ENCODE data around the gene LSP1. TPM values are rescaled to one million over a fixed set of nuclear protein-coding genes. Genes with fewer than 3 reads are reported as not detected.

LSP1 gene
- total and polyA plus RNA-seq, 10 donors: 136 to 422 (median 335) TPM

DNA sequence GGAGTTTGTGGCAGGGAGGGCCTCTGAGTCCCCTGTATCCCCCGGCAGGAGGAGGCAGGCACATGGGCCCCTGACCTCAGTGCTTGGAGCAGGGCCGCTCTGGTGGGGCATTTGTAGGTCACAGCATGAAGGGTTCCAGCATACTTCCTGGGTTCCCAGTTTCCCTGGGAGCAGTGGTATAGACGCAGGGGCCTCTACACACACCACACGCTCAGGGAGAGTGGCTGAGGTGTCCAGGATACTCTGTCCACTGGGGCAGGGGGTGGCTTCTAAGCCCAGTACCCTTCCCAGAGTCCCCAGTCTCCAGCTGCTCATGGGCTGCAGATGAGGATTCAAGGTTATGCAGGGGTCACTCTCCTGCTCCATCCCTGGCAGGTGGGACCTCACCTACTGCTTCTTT, 6.1 kb downstream of the LSP1 start:
- TF ChIP-seq POLR2AphosphoS5 (IDR thresholded peaks at IDR 0.05): peak in 2 of 3 donors; percentile 41 to 48
- TF ChIP-seq, protein P1, sequence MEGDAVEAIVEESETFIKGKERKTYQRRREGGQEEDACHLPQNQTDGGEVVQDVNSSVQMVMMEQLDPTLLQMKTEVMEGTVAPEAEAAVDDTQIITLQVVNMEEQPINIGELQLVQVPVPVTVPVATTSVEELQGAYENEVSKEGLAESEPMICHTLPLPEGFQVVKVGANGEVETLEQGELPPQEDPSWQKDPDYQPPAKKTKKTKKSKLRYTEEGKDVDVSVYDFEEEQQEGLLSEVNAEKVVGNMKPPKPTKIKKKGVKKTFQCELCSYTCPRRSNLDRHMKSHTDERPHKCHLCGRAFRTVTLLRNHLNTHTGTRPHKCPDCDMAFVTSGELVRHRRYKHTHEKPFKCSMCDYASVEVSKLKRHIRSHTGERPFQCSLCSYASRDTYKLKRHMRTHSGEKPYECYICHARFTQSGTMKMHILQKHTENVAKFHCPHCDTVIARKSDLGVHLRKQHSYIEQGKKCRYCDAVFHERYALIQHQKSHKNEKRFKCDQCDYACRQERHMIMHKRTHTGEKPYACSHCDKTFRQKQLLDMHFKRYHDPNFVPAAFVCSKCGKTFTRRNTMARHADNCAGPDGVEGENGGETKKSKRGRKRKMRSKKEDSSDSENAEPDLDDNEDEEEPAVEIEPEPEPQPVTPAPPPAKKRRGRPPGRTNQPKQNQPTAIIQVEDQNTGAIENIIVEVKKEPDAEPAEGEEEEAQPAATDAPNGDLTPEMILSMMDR (IDR thresholded peaks at IDR 0.05 in 8 of 11, conservative IDR thresholded peaks at IDR 0.05 in 3 of 11): no peak
- H3K27ac ChIP-seq: no peak overlapping the region
- no peak overlapping the region for H3K4me3 ChIP-seq
- WGBS, 5 donors: 46 to 100% (median 78%) methylated on average over 2 to 4 of the region's 4 CpGs
- peak; percentile 66 for DNase-seq
- no peaks in the 10 kb centered on the region for H3K27me3 ChIP-seq (replicated peaks in 1 of 7)
- peaks cover 28 to 84% (median 66%) of the 10 kb centered on the region in 6 donors for H3K4me1 ChIP-seq
- H3K36me3 ChIP-seq: peaks cover 0 to 53% (median 5%) of the 10 kb centered on the region in 6 donors
- intact Hi-C loops (cut with DNase I; ENCODE audit: low total_unique reads): no loop called here
- H3K9me3 ChIP-seq: no peaks in the 10 kb centered on the region

DNA sequence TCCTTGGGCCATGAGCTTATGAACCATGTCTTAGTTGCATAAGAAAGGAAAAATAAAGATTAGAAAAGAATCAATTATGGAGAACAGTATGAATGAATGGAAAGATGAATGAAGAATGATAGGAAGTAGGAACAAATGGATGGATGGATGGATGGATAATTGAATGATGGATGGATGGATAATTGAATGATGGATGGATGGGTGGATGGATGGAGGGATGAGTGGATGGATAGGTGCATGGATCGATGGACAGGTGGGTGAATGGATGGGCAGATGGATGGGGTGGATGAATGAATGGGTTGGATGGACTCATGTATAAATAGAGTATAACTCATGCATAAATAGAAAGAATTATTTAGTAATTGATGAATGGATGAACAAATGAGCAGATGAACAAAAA, 7.2 kb downstream of the LSP1 start:
- no peak for DNase-seq
- no peaks in the 10 kb centered on the region for H3K9me3 ChIP-seq
- no peak overlapping the region for H3K27ac ChIP-seq
- peaks cover 0 to 58% (median 5%) of the 10 kb centered on the region in 6 donors for H3K36me3 ChIP-seq
- intact Hi-C loops (cut with DNase I; ENCODE audit: low total_unique reads): no loop called here
- H3K27me3 ChIP-seq (replicated peaks in 1 of 7): no peaks in the 10 kb centered on the region
- TF ChIP-seq, protein P1 (IDR thresholded peaks at IDR 0.05 in 8 of 11, conservative IDR thresholded peaks at IDR 0.05 in 3 of 11): no peak
- TF ChIP-seq POLR2A (IDR thresholded peaks at IDR 0.05) (peak in 1 of 3 donors; percentile 9), POLR2AphosphoS5 (IDR thresholded peaks at IDR 0.05) (no peak)
- no peak overlapping the region for H3K4me3 ChIP-seq
- WGBS, 5 donors: 93 to 98% (median 94%) methylated on average over 1 of the region's 1 CpG
- peaks cover 28 to 84% (median 67%) of the 10 kb centered on the region in 6 donors for H3K4me1 ChIP-seq

DNA sequence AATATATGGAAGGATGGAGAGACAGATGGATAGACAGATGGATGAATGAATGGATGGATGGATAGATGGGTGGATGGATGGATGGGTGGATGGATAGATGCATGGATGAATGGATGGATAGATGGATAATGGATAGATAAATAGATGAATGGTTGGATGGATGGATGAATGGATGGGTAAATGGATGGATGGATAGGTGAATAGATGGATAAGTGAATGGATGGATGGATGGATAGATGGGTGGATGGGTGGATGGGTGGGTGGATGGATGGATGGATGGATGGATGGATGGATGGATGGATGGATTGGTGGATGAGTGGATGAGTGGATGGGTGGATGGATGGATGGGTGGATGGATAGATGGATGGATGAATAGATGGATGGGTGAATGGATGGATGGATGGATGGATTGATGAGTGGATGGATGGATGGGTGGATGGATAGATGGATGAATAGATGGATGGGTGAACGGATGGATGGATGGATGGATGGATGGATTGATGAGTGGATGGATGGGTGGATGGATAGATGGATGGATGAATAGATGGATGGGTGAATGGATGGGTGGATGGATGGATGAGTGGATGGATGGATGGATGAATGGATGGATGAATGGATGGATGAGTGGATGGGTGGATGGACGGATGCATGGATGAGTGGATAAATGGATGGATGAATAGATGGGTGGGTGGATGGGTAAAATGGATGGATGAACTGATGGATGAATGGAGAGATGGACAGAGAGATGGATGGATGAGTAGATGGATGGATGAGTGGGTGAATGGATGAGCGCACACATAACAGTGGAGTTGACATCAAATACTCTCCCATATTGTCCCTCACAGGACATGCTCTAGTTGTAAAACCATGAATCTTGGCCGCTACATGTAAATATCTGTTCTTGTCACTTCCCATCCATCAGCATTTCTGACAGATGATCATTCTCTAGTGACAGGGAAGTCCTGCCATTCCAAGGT, 8.8 kb downstream of the LSP1 start:
- Histone ChIP-seq H3K36me3 (peaks cover 0 to 62% (median 5%) of the 10 kb centered on the region in 6 donors), H3K4me1 (peaks cover 17 to 84% (median 67%) of the 10 kb centered on the region in 6 donors), H3K27ac (peak overlapping the region in 2 of 8 donors; percentile 83 to 86), H3K27me3 (replicated peaks in 1 of 7) (no peaks in the 10 kb centered on the region), H3K4me3 (no peak overlapping the region), H3K9me3 (no peaks in the 10 kb centered on the region)
- intact Hi-C loops (cut with DNase I; ENCODE audit: low total_unique reads): no loop called here
- DNase-seq: no peak
- WGBS, 5 donors: 92 to 100% (median 95%) methylated on average over 4 of the region's 4 CpGs
- TF ChIP-seq POLR2AphosphoS5 (IDR thresholded peaks at IDR 0.05): no peak
- TF ChIP-seq, protein P1 (IDR thresholded peaks at IDR 0.05 in 8 of 11, conservative IDR thresholded peaks at IDR 0.05 in 3 of 11): no peak
- no peak for TF ChIP-seq POLR2A (IDR thresholded peaks at IDR 0.05)
